Esophagus mucosa (tissue), 1 donor: ENCODE measurements around the gene IQCM. TPM values are rescaled to one million over a fixed set of nuclear protein-coding genes. Genes with fewer than 3 reads are reported as not detected.

ENCODE experiments used
- ATAC-seq: fragments of 200-7000 bp; cut with Tn5 transposase; one replicate; pipeline ENCODE4 v1.9.1; 2020
- total RNA-seq: library from RNA; stranded (reverse); gene quantifications from one replicate; pipeline ENCODE4 v1.2.4, GENCODE V29; 2023
- donor health status: DM: yes; HTN: yes; CAD: no.

IQCM gene
- total RNA-seq, 1 donor from 2014 or later: not detected

- ATAC-seq: peak; percentile 96
Measured at GRCh38 chr4:149708513-149709130, 107.0 kb downstream of the IQCM start.

DNA sequence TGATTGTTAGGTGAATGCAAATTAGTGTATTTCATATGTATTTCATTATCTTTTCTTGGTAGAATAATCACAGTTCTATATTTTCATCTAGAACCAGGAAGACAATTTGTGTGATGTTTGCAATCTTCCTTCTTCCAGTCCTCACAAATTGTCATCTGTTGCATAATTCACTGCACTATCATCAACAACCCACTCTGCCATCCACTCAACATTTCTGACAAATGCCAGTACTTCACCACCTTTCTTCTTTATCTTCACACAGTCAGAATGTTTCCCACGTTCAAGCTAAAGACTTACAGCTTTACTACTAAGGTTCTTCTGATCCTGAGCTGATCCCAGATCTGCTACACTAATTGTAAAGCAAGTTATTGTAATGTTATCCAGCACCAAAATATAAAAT is 107.8 kb downstream of the IQCM start:
- no peak for ATAC-seq

- no peak for ATAC-seq
Measured at GRCh38 chr4:149706942-149707341, 108.7 kb downstream of the IQCM start.

DNA sequence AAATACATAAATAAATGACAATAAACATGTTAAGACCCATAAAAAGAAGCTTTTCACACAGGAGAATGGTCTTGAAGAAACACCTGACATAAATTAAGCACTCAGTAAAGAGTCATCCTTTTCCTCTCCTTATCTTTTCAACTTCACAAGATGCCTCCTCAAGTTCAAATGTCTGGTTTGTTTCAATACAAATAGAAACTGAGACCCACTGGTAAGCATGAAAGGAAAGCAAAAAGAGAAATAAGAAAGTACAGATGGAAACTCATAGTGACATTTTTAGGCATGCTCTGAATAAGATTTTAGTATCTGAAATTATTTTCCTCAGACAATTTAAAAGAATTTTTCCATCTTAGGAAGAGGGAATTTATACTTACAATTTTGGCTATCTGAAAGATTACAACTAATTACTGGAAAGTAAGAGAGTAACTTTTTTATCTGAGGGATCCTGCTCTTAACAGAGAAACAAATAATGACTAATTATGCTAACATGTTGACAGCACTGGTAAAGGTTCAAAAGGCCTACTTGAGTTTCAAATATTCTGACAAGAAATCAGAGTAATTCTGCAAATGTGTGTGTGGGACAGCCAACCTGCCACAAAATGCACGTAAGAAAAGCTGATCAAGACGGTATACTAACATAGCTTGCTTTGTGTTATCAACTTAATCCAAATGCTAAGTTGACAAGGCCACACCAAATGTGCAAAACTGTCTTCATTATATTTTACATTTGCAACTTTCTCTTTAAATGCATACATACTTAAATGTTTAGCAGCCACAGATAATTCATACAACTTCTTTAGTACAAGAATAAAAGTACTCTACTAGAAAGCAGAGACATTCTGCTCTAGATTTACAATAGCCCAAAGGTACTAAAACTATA is 113.0 kb downstream of the IQCM start:
- ATAC-seq: no peak

GRCh38 chr4:149701435-149702156 is 114.0 kb downstream of the IQCM start:
- no peak for ATAC-seq

DNA sequence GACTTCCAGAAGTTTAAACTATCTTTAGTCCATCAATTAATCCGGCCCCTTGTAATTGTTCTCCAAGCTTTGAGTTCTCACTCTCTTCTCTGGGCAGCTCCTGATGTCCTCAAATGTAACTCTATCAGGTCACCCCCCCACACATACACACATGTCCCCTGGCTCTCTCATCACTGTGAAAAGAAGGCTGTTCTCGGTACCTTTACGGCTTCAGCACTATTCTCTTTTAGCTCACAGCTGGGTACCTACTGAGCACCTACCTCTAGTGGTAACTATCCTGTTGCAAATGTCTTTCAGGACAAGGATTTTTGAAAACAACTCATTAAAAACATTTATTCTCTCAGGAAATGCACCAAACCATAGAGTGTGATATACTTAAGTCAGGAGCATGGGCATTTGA is 115.4 kb downstream of the IQCM start:
- ATAC-seq: no peak

- ATAC-seq: no peak
Measured at GRCh38 chr4:149699642-149700041, 116.0 kb downstream of the IQCM start.

GRCh38 chr4:149690726-149691125 is 124.9 kb downstream of the IQCM start:
- ATAC-seq: no peak

DNA sequence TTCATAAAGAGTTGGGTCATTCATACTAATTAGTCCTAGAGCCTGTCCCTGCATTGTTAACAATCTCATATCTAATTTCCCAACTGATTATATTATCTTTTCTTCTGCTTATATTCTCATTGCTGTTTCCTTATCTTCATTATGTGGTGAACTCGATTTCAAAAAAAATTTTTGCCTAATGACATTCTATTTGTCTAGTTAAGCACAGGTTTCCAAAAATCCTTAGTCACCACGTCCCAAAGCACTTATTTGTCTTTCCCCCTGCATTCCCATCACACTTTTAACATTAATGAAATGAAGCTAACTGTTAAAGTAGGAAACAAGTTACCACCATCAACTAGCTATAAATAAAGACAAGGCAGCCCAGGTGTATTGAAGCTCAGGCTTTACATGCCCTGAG is 131.1 kb downstream of the IQCM start:
- no peak for ATAC-seq

DNA sequence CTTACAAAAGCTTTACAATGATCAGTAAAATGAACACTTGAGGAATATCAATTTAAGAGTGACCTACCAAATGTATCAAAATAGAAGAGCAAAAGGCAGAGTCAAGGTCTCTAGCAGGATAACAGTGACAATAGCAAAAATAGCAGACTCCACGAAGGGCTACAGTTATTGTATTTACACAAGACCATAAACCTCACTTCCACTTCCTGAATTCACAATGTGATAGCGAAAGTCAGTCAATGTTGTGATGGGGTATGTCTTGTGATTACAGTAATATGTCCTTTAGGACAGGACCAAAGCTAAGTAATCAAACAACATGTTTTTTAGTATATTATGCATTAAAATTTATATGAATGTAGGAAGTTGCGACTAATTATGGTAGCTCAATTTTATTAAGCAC is 139.6 kb downstream of the IQCM start:
- ATAC-seq: no peak

DNA sequence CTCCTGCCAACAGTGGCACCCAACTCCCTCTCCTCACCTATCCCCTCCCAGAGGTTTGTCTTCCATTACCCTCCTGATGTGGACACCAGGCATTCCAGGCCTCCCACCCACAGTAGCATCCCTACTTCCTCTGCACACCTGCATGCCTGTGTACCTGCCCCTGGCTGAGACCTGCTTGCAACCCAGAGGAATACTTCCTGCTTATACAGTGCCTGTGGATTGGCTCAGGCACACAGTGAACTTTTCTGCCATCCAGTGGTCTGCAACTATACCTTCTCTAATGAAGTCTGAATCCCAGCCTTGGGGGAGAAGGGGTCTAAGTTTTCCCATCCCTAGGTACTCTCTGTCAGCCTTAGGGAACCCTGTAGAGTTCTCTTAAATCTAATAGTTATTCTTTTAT is 169.9 kb downstream of the IQCM start:
- ATAC-seq: no peak

GRCh38 chr4:149638073-149638472 is 177.6 kb downstream of the IQCM start:
- ATAC-seq: no peak

- ATAC-seq: no peak
Measured at GRCh38 chr4:149634368-149634767, 181.3 kb downstream of the IQCM start.

GRCh38 chr4:149631629-149632028 is 184.0 kb downstream of the IQCM start:
- no peak for ATAC-seq

DNA sequence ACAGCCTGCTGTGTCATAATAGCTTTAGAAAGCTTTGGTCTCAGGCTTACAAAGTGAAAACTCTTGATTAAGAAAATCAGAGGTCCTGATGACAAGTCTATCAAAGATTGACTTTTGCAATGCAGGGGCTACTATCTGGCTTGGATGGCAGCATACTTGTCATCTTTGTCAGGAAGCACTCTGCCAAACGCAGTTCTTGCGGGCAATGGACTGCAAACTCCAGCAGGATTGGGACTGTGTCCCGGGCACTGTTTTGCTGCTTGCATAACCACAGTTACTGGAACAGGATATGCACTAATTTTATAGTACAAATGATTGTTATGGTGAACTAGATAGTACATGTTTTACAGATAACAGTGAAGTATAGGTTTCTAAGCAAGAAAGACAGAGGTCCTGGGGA is 185.6 kb downstream of the IQCM start:
- no peak for ATAC-seq

- no peak for ATAC-seq
Measured at GRCh38 chr4:149605601-149606378, 209.9 kb downstream of the IQCM start.

- ATAC-seq: no peak
Measured at GRCh38 chr4:149604827-149605226, 210.8 kb downstream of the IQCM start.

DNA sequence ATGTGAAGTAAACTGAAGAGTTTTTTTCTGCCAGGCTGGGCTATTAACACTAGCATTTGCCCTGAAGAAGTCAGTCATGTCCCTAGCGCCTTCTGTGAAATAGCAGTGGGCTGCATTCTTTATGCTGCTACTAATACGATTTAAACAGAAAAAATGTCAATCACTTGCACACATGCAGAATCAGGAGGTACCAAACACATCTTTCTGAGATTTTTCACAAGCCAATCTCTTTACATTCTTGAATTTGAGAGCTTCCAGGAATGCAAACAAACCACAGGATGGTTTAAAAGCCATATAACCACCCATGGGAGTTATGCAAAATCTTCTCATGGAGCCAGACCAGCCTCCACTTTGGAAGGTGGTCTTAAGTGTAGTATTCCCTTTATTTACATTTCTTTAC is 220.1 kb downstream of the IQCM start:
- no peak for ATAC-seq

DNA sequence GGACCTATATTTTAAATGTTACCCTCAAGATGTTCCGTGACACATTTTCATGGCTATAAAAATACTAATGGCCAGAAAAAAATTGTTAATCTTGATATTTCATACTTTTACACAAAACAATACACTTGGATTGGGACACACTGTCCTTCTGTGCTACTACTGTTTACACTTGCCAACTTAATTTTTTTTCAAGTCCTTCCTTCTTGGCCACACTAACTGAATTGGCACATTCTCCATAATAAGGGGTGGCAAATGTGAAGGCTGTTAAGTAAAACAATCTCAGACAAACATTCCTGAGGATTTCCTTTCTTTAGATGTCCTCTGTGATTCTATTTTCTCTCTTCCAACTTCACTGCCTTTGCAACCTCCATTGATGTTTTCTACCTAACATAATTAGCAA is 225.8 kb downstream of the IQCM start:
- no peak for ATAC-seq

GRCh38 chr4:149584722-149585121 is 230.9 kb downstream of the IQCM start:
- ATAC-seq: no peak

DNA sequence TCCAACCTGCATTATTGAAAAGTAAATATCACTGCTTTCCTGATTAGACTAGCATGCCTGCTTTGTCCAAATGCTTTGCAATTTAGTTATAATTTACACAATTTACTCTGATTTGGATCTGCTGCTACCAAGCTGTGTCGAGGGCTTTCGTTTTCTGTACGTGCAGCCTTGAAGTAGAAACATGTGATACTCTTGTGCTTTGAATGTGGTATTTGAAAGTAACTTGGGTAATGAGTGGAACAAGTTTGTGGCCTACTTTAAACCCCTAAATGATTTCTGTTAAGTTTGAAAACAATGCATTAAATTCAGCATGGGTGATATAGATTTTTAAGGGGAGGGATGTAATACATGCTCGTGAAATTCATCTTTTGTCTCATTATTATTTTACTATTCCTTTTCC is 240.7 kb downstream of the IQCM start:
- no peak for ATAC-seq

DNA sequence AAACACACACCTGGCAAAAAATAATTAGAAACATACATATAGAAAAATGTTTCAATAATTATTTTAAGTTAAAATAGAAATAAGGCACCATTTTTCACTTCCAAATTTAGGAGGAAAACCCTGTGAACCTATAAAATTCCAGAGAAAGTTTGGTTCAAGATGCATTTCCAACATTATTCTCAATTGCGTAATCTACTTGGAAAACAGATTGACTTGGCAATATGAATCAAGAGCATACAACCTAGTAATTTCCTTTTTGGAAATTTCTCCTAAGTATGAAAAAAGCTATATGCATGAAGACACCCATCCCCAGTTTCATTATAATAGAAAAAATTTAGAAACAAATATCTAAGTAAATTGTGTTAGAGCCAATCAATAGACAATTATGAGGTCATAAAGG is 242.9 kb downstream of the IQCM start:
- ATAC-seq: no peak

DNA sequence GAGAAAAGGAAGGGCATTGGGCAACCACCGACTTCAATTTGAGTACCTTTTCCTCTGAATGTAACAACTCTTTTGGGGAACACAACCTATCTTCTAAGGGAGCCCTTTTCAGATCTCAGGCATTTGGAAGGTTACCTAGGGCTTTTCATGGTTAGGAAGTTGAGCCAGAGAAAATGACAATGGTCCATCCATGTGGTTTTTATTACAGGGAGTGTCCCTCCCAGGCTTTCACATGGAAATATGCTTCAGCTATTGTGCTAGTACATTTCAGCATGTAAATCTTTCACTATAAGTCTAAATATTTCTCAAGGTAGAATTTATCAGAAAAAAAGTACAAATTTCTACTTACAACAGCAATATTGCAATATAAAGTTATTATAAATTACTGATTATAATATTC is 259.8 kb downstream of the IQCM start:
- ATAC-seq: no peak
